SJCRH30 (cell line): Measurements from ENCODE around the gene ANKS1A. TPM values are rescaled to one million over a fixed set of nuclear protein-coding genes. Genes with fewer than 3 reads are reported as not detected.
A peak's percentile ranks its signal among the peaks of the same experiment; 100 is the strongest.

Source experiments
- DNase-seq, 2 experiments: peaks; one replicate each; pipeline ENCODE4 v3.0.0-alpha.2; 2015 to 2020
- H3K27ac ChIP-seq: fragments of 250-450 bp; sonication (Bioruptor Pico); 2 replicates; pipeline ENCODE4 v1.5.1; 2020; ENCODE audit warnings: mild to moderate bottlenecking, moderate library complexity
- H3K27me3 ChIP-seq: fragments of 250-450 bp; sonication (Bioruptor Pico); 2 replicates; pipeline ENCODE4 v1.5.1; 2020; ENCODE audit warnings: mild to moderate bottlenecking, moderate library complexity
- H3K36me3 ChIP-seq: fragments of 250-450 bp; sonication (Bioruptor Pico); 2 replicates; pipeline ENCODE4 v1.5.1; 2020; ENCODE audit warnings: mild to moderate bottlenecking, moderate library complexity
- H3K4me1 ChIP-seq: fragments of 250-450 bp; sonication (Bioruptor Pico); 2 replicates; pipeline ENCODE4 v1.5.1; 2020; ENCODE audit warnings: mild to moderate bottlenecking, moderate library complexity
- H3K4me3 ChIP-seq: fragments of 250-450 bp; sonication (Bioruptor Pico); 2 replicates; pipeline ENCODE4 v1.5.1; 2020; ENCODE audit warnings: mild to moderate bottlenecking, moderate library complexity
- H3K9me3 ChIP-seq: fragments of 250-450 bp; sonication (Bioruptor Pico); replicated peaks from 2 replicates; pipeline ENCODE4 v1.5.1; 2020; ENCODE audit warnings: mild to moderate bottlenecking, moderate library complexity
- total RNA-seq: library from RNA; depleted of rRNA; stranded (reverse); fragments of >200 nt; shearing (Covaris generic); gene quantifications from 2 replicates; pipeline ENCODE4 v1.2.3, GENCODE V29; 2014

The ANKS1A gene
- total RNA-seq, 1 experiment from 2014 or later, result 18.2 TPM

DNA sequence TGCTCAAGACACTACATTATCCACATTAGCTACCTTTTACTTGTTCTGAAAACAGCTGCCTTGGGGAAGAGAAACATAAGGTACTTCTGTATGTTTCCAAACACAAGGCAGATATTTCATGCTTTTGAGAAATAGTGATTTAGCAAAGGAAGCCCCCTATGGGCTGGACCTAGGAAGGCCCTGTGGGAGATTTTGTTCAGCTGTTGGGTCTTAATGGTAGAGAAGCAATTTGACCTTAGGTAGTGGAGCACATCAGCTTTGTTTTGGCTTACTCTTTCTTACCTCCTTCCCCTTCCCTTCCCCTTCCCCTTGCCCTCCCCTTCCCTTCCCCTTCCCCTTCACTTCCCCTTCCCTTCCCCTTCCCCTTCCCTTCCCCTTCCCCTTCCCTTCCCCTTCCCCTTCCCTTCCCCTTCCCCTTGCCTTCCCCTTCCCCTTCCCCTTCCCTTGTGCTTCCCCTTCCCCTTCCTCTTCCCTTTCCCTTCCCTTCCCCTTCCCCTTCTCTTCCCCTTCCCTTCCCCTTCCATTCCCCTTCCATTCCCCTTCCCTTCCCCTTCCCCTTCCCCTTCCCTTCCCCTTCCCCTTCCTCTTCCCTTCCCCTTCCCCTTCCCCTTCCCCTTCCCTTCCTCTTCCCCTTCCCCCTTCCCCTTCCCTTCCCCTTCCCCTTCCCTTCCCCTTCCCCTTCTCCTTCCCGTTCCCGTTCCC is 84.6 kb downstream of the ANKS1A start:
- Histone ChIP-seq H3K4me1 (no peaks in the 10 kb centered on the region), H3K4me3 (no peak overlapping the region)
- DNase-seq, result peak; percentile 16 to 54

DNA sequence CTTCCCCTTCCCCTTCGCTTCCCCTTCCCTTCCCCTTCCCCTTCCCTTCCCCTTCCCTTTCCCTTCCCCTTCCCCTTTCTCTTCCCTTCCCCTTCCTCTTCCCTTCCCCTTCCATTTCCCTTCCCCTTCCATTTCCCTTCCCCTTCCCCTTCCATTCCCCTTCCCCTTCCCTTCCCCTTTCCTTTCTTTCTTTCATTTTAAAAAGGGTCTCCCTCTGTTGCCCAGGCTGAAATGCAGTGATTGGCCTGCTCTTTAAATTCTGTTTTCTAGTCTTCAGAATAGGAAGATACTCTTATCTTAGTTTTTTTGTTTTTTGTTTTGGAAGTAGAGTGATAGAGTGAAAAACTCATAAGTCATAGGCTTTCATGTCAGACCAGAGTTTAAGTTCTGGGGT is 85.2 kb downstream of the ANKS1A start:
- H3K4me3 ChIP-seq, result no peak overlapping the region
- H3K36me3 ChIP-seq, result no peaks in the 10 kb centered on the region
- no peaks in the 10 kb centered on the region for H3K4me1 ChIP-seq
- H3K9me3 ChIP-seq, result no peaks in the 10 kb centered on the region
- DNase-seq, result no peak
- no peak overlapping the region for H3K27ac ChIP-seq
- no peaks in the 10 kb centered on the region for H3K27me3 ChIP-seq

More for the DNA sequence above, 84.6 kb downstream of the ANKS1A start:
- Histone ChIP-seq H3K27ac (no peak overlapping the region), H3K36me3 (no peaks in the 10 kb centered on the region), H3K9me3 (no peaks in the 10 kb centered on the region), H3K27me3 (no peaks in the 10 kb centered on the region)

DNA sequence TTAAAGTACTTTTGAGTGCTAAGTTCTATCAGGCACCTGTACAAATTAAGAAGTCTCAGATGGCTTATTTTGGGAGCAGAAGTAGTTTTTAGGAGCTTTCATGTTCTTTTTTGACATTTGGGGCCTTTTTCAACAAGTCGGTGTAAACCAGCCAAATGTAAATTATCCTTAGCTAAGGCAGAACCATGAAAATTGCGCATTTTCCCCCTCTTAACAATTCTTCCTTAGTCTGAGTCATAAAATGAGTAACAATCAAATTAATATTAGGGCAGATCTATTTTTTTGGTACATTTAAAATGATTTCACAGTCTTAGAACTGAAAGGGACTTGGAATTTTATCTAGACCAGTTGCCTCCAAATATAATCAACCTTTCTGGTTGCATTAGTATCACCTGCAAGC is 87.2 kb downstream of the ANKS1A start:
- Histone ChIP-seq H3K27me3 (no peaks in the 10 kb centered on the region), H3K4me3 (no peak overlapping the region)
- no peak for DNase-seq

DNA sequence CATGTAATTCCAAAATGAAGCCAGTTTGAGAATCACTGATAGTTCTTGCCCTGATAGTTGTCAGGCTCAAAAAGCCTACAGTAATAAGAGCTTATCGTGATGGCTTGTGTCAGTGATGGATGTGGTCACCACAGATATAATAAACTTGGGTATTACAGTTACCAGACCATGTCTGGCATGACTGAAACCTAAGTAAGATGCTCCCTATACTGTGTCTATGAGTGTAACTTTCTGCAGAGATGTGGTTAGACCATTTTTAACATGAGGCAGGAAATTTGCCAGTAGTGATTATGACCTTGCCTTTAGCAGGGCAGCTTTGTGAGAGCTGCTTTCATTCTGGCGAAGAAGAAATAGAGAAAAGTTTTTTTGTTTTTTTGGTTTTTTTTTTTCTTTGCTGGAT is 90.2 kb downstream of the ANKS1A start:
- no peaks in the 10 kb centered on the region for H3K4me1 ChIP-seq
- DNase-seq, result no peak
- no peaks in the 10 kb centered on the region for H3K36me3 ChIP-seq
- no peak overlapping the region for H3K4me3 ChIP-seq
- no peaks in the 10 kb centered on the region for H3K27me3 ChIP-seq
- no peak overlapping the region for H3K27ac ChIP-seq
- no peaks in the 10 kb centered on the region for H3K9me3 ChIP-seq

More for the DNA sequence above, 87.2 kb downstream of the ANKS1A start:
- Histone ChIP-seq H3K4me1 (no peaks in the 10 kb centered on the region), H3K27ac (no peak overlapping the region), H3K36me3 (no peaks in the 10 kb centered on the region), H3K9me3 (no peaks in the 10 kb centered on the region)

DNA sequence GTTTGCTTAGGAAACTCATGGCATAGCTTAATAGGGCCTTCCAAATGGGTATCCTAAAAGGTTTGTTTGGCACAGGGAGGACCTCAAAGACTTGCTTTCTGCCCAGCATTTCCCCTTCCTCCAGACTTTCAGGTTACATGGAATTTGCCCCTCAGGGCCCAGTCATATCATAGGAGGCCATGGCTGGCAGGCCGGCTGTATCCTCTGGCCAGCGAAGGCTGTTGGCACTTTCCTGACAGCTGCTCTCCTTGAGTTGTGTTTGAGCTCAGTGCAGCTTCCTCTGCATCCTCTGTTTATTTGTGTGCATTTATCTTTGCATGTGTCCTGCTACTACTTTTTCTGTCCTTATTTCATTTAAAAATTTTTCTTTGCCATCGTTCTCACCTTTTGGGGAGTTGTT is 90.9 kb downstream of the ANKS1A start:
- no peak overlapping the region for H3K27ac ChIP-seq
- H3K36me3 ChIP-seq, result no peaks in the 10 kb centered on the region
- no peaks in the 10 kb centered on the region for H3K27me3 ChIP-seq
- DNase-seq, result no peak
- no peaks in the 10 kb centered on the region for H3K4me1 ChIP-seq
- no peaks in the 10 kb centered on the region for H3K9me3 ChIP-seq
- H3K4me3 ChIP-seq, result no peak overlapping the region

DNA sequence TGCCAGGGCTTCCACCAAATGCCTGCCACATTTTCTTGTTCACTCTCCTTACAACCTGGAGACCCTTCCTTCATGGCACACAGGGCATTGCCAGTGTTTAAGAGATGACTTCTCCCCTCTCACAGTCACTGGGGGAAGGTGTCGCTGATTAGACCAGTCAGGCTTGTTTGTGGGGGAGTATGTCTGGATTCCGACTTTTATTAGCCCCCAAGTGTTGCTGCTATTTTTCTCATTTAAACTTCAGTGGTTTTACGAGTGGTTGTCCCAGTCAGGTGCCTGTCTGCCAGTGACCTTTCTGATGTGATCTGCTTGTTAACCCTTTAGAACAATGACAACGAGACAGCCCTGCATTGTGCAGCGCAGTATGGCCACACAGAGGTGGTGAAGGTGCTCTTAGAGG is 92.3 kb downstream of the ANKS1A start:
- no peaks in the 10 kb centered on the region for H3K36me3 ChIP-seq
- DNase-seq, result no peak
- no peaks in the 10 kb centered on the region for H3K9me3 ChIP-seq
- no peaks in the 10 kb centered on the region for H3K4me1 ChIP-seq
- H3K4me3 ChIP-seq, result no peak overlapping the region
- no peak overlapping the region for H3K27ac ChIP-seq
- no peaks in the 10 kb centered on the region for H3K27me3 ChIP-seq

DNA sequence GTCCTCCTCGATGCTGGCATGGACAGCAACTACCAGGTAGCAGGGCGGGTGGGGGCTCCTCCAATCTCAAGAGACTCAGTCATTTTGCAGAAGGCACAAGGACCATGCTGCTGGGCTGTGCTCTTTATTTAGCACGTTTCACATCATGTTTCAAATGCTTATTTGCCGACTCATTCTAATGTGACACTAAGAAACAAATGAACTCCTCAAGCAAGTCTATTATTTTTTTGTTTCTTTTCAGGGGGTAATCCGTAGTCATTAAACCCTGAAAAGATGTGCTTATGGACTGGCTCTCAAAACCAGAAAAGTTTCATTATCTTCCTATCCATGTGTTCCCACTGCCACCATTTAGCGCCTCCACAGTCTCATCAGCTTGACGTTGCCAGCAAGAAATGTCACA is 92.9 kb downstream of the ANKS1A start:
- Histone ChIP-seq H3K27me3 (no peaks in the 10 kb centered on the region), H3K9me3 (no peaks in the 10 kb centered on the region), H3K36me3 (no peaks in the 10 kb centered on the region), H3K27ac (no peak overlapping the region), H3K4me1 (peaks cover 1% of the 10 kb centered on the region), H3K4me3 (no peak overlapping the region)
- DNase-seq, result no peak

DNA sequence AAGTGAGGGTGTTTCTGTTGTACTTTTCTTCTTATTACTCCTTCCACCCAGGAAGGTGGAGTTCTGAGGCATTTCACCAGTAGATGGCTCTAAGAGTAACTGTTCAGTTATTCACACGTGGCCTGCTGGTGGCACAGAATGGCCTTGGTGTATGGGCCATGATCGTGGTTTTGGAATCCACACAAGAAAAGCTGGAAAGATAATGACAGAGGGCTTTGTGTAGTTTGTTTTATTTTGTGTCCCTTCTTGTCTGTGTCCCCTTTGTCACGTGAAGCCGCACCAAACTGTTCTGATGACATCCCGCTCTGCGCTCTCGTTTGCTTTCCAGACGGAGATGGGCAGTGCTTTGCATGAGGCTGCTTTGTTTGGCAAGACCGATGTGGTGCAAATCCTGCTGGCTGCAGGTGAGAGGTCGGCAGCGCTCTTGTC is 93.4 kb downstream of the ANKS1A start:
- Histone ChIP-seq H3K36me3 (no peaks in the 10 kb centered on the region), H3K4me1 (peaks cover 6% of the 10 kb centered on the region), H3K27me3 (no peaks in the 10 kb centered on the region), H3K27ac (no peak overlapping the region), H3K9me3 (no peaks in the 10 kb centered on the region), H3K4me3 (no peak overlapping the region)
- DNase-seq, result peak in 1 of 2 experiments; percentile 12

DNA sequence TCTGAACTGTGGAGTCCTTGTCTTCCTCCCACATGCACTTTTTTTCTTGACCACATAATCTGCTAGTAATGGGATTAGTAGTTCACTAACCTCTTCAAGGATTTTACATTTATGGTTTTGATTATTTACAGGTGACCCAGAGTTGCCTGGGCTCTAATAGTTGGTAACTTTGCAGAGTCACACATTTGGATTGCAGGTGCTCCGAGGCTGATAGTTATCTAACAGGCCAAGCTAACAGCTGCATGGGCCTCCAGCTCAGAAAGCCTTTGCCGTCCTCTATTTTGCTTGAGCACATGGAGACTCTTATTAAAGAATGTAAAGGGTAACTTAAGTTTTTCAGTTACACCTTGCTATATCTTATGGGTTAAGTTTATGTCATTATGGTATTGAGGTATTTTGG is 95.4 kb downstream of the ANKS1A start:
- H3K27me3 ChIP-seq, result no peaks in the 10 kb centered on the region
- peaks cover 6% of the 10 kb centered on the region for H3K4me1 ChIP-seq
- H3K4me3 ChIP-seq, result no peak overlapping the region
- H3K27ac ChIP-seq, result no peak overlapping the region
- 0 out of 2 replicates have a peak, but pooled peaks cover 2% of the 10 kb centered on the region for H3K36me3 ChIP-seq
- no peak for DNase-seq
- H3K9me3 ChIP-seq, result no peaks in the 10 kb centered on the region

DNA sequence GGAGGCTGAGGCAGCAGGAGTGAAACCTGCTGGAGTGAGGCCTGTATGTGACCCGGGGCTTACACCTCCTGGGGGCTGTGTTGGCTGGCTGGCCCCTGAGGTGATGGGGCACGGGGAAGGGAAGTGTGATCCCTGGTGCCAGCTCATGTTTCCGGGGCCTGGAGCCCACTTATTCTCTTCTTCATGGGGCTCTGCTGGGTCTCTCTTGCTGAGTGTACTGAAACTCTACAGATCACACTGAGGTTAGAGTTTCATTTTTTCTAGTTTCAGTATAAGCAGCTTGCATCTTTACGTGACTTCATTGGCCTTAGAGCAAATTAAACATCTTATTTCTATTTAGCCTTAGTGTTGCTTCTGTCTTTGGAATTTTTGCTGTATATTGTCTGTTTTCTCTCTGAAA is 96.2 kb downstream of the ANKS1A start:
- H3K4me1 ChIP-seq, result peaks cover 8% of the 10 kb centered on the region

DNA sequence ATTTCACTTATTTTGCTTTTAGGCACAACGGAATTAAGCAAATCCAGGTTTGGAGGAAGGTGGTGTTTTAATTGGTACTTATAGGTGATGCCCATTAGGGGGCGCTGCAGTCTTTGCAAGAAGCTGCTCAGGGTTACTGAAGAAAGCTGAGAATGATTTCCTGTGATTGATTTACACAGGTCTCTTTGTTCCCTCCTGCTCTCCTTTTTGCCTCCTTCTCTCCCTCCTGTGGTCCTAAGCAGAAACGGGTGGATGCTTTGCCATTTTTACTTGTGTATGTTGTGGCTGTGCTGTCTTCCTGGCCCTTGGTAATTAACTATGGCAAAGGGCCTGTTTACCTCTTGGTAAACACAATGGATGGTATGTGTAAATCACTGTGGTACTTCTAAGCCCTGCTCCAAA is 97.8 kb downstream of the ANKS1A start:
- Histone ChIP-seq H3K9me3 (no peaks in the 10 kb centered on the region), H3K27me3 (no peaks in the 10 kb centered on the region), H3K4me1 (peaks cover 19% of the 10 kb centered on the region), H3K36me3 (peaks cover 3% of the 10 kb centered on the region; the same call in 1 of the 2 replicates), H3K27ac (peak overlapping the region; percentile 24; the same call in 1 of the 2 replicates), H3K4me3 (no peak overlapping the region)
- peak; percentile 74 to 95 for DNase-seq

More for the DNA sequence above, 96.2 kb downstream of the ANKS1A start:
- Histone ChIP-seq H3K36me3 (peaks cover 3% of the 10 kb centered on the region; the same call in 1 of the 2 replicates), H3K27ac (no peak overlapping the region), H3K4me3 (no peak overlapping the region), H3K9me3 (no peaks in the 10 kb centered on the region), H3K27me3 (no peaks in the 10 kb centered on the region)
- DNase-seq, result no peak

DNA sequence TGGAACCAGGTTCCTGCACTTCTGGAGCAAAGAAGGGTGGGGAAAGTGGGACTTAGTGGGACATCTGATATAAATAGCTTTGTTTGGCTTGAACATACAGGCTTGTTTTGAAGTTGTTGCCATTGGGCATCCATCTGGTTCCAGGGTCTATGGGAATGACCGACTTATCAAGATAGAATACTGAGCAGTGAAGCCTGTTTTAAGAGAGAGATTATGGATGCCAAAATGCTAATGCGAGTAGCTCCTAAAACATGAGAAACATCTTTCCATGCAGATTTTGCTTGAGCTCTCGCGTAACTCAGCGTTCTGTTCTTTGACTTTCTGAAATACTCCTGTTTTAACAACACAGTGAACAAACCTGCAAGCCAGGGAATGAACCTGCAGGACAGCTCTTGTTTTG is 98.5 kb downstream of the ANKS1A start:
- H3K9me3 ChIP-seq, result no peaks in the 10 kb centered on the region
- no peak for DNase-seq
- H3K36me3 ChIP-seq, result peaks cover 3% of the 10 kb centered on the region; the same call in 1 of the 2 replicates
- peaks cover 24% of the 10 kb centered on the region for H3K4me1 ChIP-seq
- no peak overlapping the region for H3K27ac ChIP-seq
- no peaks in the 10 kb centered on the region for H3K27me3 ChIP-seq
- no peak overlapping the region for H3K4me3 ChIP-seq

DNA sequence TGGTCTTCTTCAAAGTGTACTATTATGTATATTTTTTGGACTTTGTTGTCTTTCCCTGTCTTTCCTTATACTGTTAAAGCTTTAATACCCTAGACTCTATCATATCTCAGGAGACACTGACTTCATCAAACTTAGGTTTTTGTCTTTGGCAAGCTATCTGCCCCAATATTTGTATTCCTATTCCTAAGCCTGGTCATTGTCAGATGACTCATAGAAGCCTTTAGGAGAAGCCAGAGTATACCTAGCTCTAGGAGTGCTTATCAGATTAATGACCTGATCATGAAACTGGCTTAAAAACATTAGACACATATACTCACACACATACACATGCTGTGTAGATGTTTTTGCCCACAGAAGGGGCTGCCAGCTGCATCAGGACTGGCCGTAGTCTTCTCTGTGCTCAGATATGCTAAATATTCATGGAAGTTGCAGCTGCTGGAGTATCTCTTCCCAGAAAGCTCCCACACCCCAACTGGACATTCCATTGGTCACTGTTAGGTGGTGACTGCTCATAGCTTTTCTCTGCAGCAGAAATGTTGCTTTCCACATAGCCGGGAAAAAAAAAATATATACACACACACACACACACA is 102.0 kb downstream of the ANKS1A start:
- Histone ChIP-seq H3K27ac (peak overlapping the region; percentile 43), H3K4me1 (peaks cover 35% of the 10 kb centered on the region), H3K9me3 (no peaks in the 10 kb centered on the region), H3K4me3 (no peak overlapping the region), H3K36me3 (peaks cover 3% of the 10 kb centered on the region), H3K27me3 (no peaks in the 10 kb centered on the region)
- DNase-seq, result peak; percentile 81 to 82

DNA sequence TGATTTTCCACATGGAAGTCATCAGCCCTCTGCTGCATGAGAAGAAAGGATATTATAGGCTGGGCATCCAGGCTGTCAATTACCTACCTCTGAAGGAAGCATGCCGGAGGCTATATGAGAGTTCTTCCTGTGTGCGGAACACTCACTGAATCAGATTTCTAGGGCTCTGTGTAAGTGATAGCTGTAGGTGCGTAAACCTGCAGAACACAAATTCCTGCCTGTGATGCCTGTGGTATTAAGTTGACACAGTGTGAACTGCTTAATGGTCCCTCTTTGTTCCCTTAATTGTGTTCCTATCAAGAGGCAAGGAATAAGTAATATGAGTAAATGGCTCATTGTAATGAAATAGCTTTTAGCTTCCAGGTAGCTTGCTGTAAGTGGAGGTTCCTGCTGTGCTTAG is 103.3 kb downstream of the ANKS1A start:
- H3K36me3 ChIP-seq, result peaks cover 8% of the 10 kb centered on the region
- no peaks in the 10 kb centered on the region; the same call in 1 of the 2 replicates for H3K9me3 ChIP-seq
- no peak overlapping the region for H3K4me3 ChIP-seq
- DNase-seq, result no peak
- H3K27ac ChIP-seq, result no peak overlapping the region
- H3K27me3 ChIP-seq, result no peaks in the 10 kb centered on the region
- peaks cover 30% of the 10 kb centered on the region for H3K4me1 ChIP-seq

DNA sequence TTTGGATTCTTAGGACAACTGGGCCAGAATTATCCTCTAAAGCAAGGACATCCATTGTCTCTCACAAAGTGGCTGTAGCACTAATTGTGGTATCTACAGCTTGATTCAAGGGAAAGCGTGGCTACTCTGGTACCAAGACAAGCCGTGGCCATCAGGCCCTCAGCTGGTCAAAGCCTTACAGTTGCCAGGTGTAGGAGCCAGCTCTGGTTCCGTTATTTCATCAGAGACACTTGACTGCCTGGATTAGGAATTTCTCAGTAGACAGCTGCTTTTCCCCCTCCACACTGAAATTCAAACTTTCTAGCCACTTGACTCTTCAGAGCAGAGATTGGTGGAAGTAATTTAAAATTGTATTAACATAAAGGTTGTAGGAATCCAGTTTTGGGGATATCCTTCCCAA is 104.2 kb downstream of the ANKS1A start:
- H3K27ac ChIP-seq, result no peak overlapping the region
- peaks cover 9% of the 10 kb centered on the region for H3K36me3 ChIP-seq
- H3K27me3 ChIP-seq, result no peaks in the 10 kb centered on the region
- DNase-seq, result no peak
- peaks cover 5% of the 10 kb centered on the region for H3K9me3 ChIP-seq
- H3K4me1 ChIP-seq, result peaks cover 29% of the 10 kb centered on the region
- H3K4me3 ChIP-seq, result no peak overlapping the region

DNA sequence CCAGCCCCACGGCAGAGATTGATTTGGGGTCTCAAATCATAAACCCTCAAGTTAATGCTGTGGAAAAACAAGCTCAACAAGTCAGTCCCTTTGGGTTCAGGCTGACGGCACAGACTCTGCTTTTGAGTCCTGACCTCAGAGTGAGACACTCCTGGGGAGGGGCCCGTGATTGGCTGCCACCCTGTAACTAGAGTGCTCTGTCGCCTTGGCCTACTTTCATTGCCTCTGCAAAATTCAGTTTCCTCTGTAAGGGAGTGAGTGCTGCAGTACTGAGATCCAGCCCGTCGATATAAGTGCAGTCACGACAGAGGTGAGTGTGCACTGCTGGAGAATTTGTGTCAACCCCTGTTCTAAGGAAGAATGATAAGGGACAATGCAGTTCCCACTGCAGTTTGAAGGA is 105.6 kb downstream of the ANKS1A start:
- Histone ChIP-seq H3K27me3 (no peaks in the 10 kb centered on the region), H3K9me3 (peaks cover 5% of the 10 kb centered on the region), H3K4me3 (no peak overlapping the region), H3K4me1 (peaks cover 29% of the 10 kb centered on the region), H3K36me3 (peaks cover 6% of the 10 kb centered on the region), H3K27ac (no peak overlapping the region)
- no peak for DNase-seq
